HCT116 (cell line): ENCODE results near the gene ISYNA1.

Source experiments
- CEBPB ChIP-seq: IDR thresholded peaks from 2 replicates; pipeline ENCODE4 v1.6.1; 2012; ENCODE audit warnings: low read depth
- CTCF ChIP-seq, 3 experiments: fragments of 200-600 bp in 1 of 3; sonication (generic) in 1 of 3; IDR thresholded peaks in 2 of 3; conservative IDR thresholded peaks in 1 of 3; 2 replicates each; pipeline ENCODE4 v1.5.1; 2012 to 2017; ENCODE audit warnings: low read depth in 2 of 3, low read length in 2 of 3, antibody characterized with exemption in 1 of 3, borderline replicate concordance in 1 of 3, control low read depth in 1 of 3, mild to moderate bottlenecking in 1 of 3, mixed read lengths in 1 of 3, mixed run types in 1 of 3, moderate library complexity in 1 of 3; ENCODE audit not compliant: insufficient read depth in 1 of 3
- EZH2 ChIP-seq: fragments of 200-600 bp; sonication (generic); IDR thresholded peaks from 2 replicates; pipeline ENCODE4 v1.6.1; 2017; ENCODE audit warnings: antibody characterized with exemption, mixed run types
- EZH2phosphoT487 ChIP-seq: fragments of 200-600 bp; IDR thresholded peaks from 2 replicates; pipeline ENCODE4 v1.6.1; 2018; ENCODE audit warnings: antibody characterized with exemption, borderline replicate concordance
- POLR2A ChIP-seq: IDR thresholded peaks from 2 replicates; pipeline ENCODE4 v1.7.0; 2011; ENCODE audit warnings: borderline replicate concordance; ENCODE audit not compliant: insufficient read depth, insufficient read length; ENCODE audit errors: extremely low read depth
- POLR2AphosphoS5 ChIP-seq: IDR thresholded peaks from 2 replicates; pipeline ENCODE4 v1.6.1; 2011; ENCODE audit warnings: mild to moderate bottlenecking, low read depth, low read length, moderate library complexity
- RAD21 ChIP-seq: IDR thresholded peaks from 2 replicates; pipeline ENCODE4 v1.6.1; 2012; ENCODE audit warnings: low read depth, mild to moderate bottlenecking
- SRF ChIP-seq: IDR thresholded peaks from 2 replicates; pipeline ENCODE4 v1.6.1; 2012; ENCODE audit warnings: low read depth
- TCF7L2 ChIP-seq: IDR thresholded peaks from 2 replicates; pipeline ENCODE4 v1.7.0; 2011; ENCODE audit warnings: borderline replicate concordance, inconsistent platforms; ENCODE audit not compliant: insufficient read depth, insufficient read length; ENCODE audit errors: extremely low read depth

- TF ChIP-seq CTCF (IDR thresholded peaks at IDR 0.05 in 2 of 3, conservative IDR thresholded peaks at IDR 0.05 in 1 of 3; ENCODE audit: borderline replicate concordance in 1 of 3, insufficient read depth in 1 of 3, low read depth in 2 of 3, low read length in 2 of 3) (no peak), EZH2 (no peak), SRF (no peak), POLR2AphosphoS5 (peak; percentile 60), EZH2phosphoT487 (no peak), POLR2A (no peak), TCF7L2 (no peak), CEBPB (no peak), RAD21 (no peak)
These were observed 1.1 kb downstream of the ISYNA1 start for GRCh38 chr19:18436671-18437490.
